ENCODE measurements around the gene CDC42BPA.

The CDC42BPA gene

GRCh38 chr1:226940806-226941067, 377.6 kb downstream of the CDC42BPA start:
- H3K27ac Mint-ChIP-seq = peak overlapping the region; percentile 85 to 98
- H3K4me1 Mint-ChIP-seq = peaks cover 67% of the 10 kb centered on the region
- peak overlapping the region; percentile 93 to 96 for H3K4me3 Mint-ChIP-seq

GRCh38 chr1:226940029-226940805, 378.1 kb downstream of the CDC42BPA start, which contains the start of gene COQ8A:
COQ8A (plus strand) TSS chr1:226940294; CDS start chr1:226961386, 21,092 bp downstream.
- H3K4me1 Mint-ChIP-seq = peaks cover 65% of the 10 kb centered on the region
- peak; percentile 99 to 100 for DNase-seq
- H3K27ac Mint-ChIP-seq = peak within 1 kb of the TSS; percentile 98 to 99
- peak within 1 kb of the TSS; percentile 93 to 96 for H3K4me3 Mint-ChIP-seq
- no peaks in the 10 kb centered on the region for H3K27me3 Mint-ChIP-seq
- ATAC-seq = peak; percentile 95
- peaks cover 5 to 6% of the 10 kb centered on the region in 2 donors for H3K9me3 Mint-ChIP-seq

More at GRCh38 chr1:226940806-226941067, 377.6 kb downstream of the CDC42BPA start:
- H3K9me3 Mint-ChIP-seq = peaks cover 0 to under 1% of the 10 kb centered on the region in 2 donors
- ATAC-seq (no peak), DNase-seq (no peak)
- no peaks in the 10 kb centered on the region for H3K27me3 Mint-ChIP-seq

All from stimulated activated naive CD8-positive, alpha-beta T cell treated with anti-CD3 and anti-CD28 coated beads, Interleukin-15, amount 100 ng/mL, for 72 hours (primary cell).